GM18861 (cell line): ENCODE data around the gene MYO18B.

Source experiments
- ATAC-seq: cut with Tn5 transposase; IDR thresholded peaks from one replicate; pipeline ENCODE4 v1.9.1; 2021; ENCODE audit not compliant: unreplicated experiment

The MYO18B gene

GRCh38 chr22:25896098-25896497 lies 154.1 kb downstream of the MYO18B start:
- no peak for ATAC-seq

- no peak for ATAC-seq
Observed at GRCh38 chr22:25896592-25896991, 154.6 kb downstream of the MYO18B start.

GRCh38 chr22:25898707-25899365 lies 156.8 kb downstream of the MYO18B start:
- ATAC-seq, result no peak

- no peak for ATAC-seq
Observed at GRCh38 chr22:25899566-25899965, 157.6 kb downstream of the MYO18B start.

- no peak for ATAC-seq
Observed at GRCh38 chr22:25900390-25900789, 158.4 kb downstream of the MYO18B start.

- ATAC-seq, result no peak
Observed at GRCh38 chr22:25900880-25901279, 158.9 kb downstream of the MYO18B start.

GRCh38 chr22:25902402-25902801 lies 160.4 kb downstream of the MYO18B start:
- no peak for ATAC-seq

GRCh38 chr22:25903294-25903693 lies 161.3 kb downstream of the MYO18B start:
- no peak for ATAC-seq

GRCh38 chr22:25908212-25908611 lies 166.2 kb downstream of the MYO18B start:
- no peak for ATAC-seq

GRCh38 chr22:25908755-25909154 lies 166.8 kb downstream of the MYO18B start:
- ATAC-seq, result no peak

- ATAC-seq, result no peak
Observed at GRCh38 chr22:25909614-25910387, 167.8 kb downstream of the MYO18B start.

- no peak for ATAC-seq
Observed at GRCh38 chr22:25911243-25911972, 169.4 kb downstream of the MYO18B start.

GRCh38 chr22:25919452-25919851 lies 177.5 kb downstream of the MYO18B start:
- no peak for ATAC-seq

GRCh38 chr22:25922141-25922540 lies 180.2 kb downstream of the MYO18B start:
- no peak for ATAC-seq

GRCh38 chr22:25923914-25924313 lies 181.9 kb downstream of the MYO18B start:
- ATAC-seq, result no peak

- ATAC-seq, result no peak
Observed at GRCh38 chr22:25928038-25928437, 186.1 kb downstream of the MYO18B start.

GRCh38 chr22:25929321-25929878 lies 187.4 kb downstream of the MYO18B start:
- ATAC-seq, result no peak

GRCh38 chr22:25930083-25930482 lies 188.1 kb downstream of the MYO18B start:
- no peak for ATAC-seq

GRCh38 chr22:25930788-25931310 lies 188.9 kb downstream of the MYO18B start:
- no peak for ATAC-seq

- ATAC-seq, result no peak
Observed at GRCh38 chr22:25933158-25933788, 191.3 kb downstream of the MYO18B start.
